Esophagus squamous epithelium (tissue), 5 donors: Measurements from ENCODE around the gene KRTAP1-1. TPM values are rescaled to one million over a fixed set of nuclear protein-coding genes. Genes with fewer than 3 reads are reported as not detected.

Source experiments
- DNase-seq: peaks from one replicate; lab custom pipeline; 2025; lab: John Stamatoyannopoulos, UW
- H3K27ac ChIP-seq, 4 donors: fragments of 200-600 bp; sonication (generic); one replicate each; pipeline ENCODE4 v1.5.1; 2016 to 2019; ENCODE audit warnings: mild to moderate bottlenecking in 1 of 4
- H3K27me3 ChIP-seq, 4 donors: fragments of 200-600 bp; sonication (generic); 1 replicate in 3 of 4; 2 replicates in 1 of 4; pipeline versions ENCODE4 v1.5.1 to v1.6.0; 2017 to 2021; ENCODE audit warnings: antibody characterized with exemption in 1 of 4
- H3K36me3 ChIP-seq, 3 donors: fragments of 200-600 bp; sonication (generic); one replicate each; pipeline ENCODE4 v1.5.1; 2016 to 2019
- H3K4me1 ChIP-seq, 3 donors: fragments of 200-600 bp; sonication (generic); one replicate each; pipeline ENCODE4 v1.5.1; 2017 to 2019
- H3K4me3 ChIP-seq, 4 donors: fragments of 200-600 bp; sonication (generic); 1 replicate in 3 of 4; 2 replicates in 1 of 4; pipeline ENCODE4 v1.5.1; 2016 to 2019; ENCODE audit warnings: mild to moderate bottlenecking in 2 of 4, moderate library complexity in 1 of 4
- H3K9me3 ChIP-seq, 3 donors: fragments of 200-600 bp; sonication (generic); one replicate each; pipeline ENCODE4 v1.5.1; 2016 to 2019
- CTCF ChIP-seq, 6 experiments: fragments of 450-650 bp in 4 of 6; fragments of 200-600 bp in 2 of 6; sonication (generic) in 2 of 6; IDR thresholded peaks; one replicate each; pipeline ENCODE4 v1.5.1; 2016 to 2019; ENCODE audit warnings: antibody characterized with exemption in 6 of 6, mild to moderate bottlenecking in 4 of 6, moderate library complexity in 4 of 6
- POLR2A ChIP-seq, 4 donors: fragments of 450-650 bp; IDR thresholded peaks; one replicate each; pipeline ENCODE4 v1.6.1; 2017; ENCODE audit warnings: antibody characterized with exemption in 4 of 4, mild to moderate bottlenecking in 4 of 4, moderate library complexity in 3 of 4
- WGBS, 2 donors: methylation state at CpG; one replicate each; pipeline ENCODE4 v1.1.5; 2018; 5-methylcytosine and 5-hydroxymethylcytosine counted together
- intact Hi-C: fragments of 100-400 bp; cut with DNase I; formaldehyde crosslinking; loops from one replicate; pipeline ENCODE4 v1.15.0; 2022
- total RNA-seq, 4 donors: library from RNA; depleted of rRNA; stranded (reverse); fragments of >200 nt; gene quantifications; one replicate each; pipeline ENCODE4 v1.1.0, GENCODE V29; 2016
- donor health status: DM: yes; HTN: yes; CAD: no.

Gene KRTAP1-1
- total RNA-seq, 4 donors from 2014 or later = not detected

GRCh38 chr17:41018541-41018940 is 22.7 kb downstream of the KRTAP1-1 start:
- DNase-seq = no peak
- Histone ChIP-seq H3K36me3 (no peaks in the 10 kb centered on the region), H3K9me3 (no peaks in the 10 kb centered on the region), H3K27ac (peak overlapping the region in 1 of 4 donors; percentile 25), H3K27me3 (peaks cover 0 to 21% (median 0%) of the 10 kb centered on the region in 4 donors), H3K4me3 (no peak overlapping the region), H3K4me1 (peaks cover 0 to 22% (median 4%) of the 10 kb centered on the region in 3 donors)
- TF ChIP-seq CTCF (IDR thresholded peaks at IDR 0.05) (no peak), POLR2A (IDR thresholded peaks at IDR 0.05) (no peak)
- WGBS, 2 donors = 63 to 84% methylated on average over 3 of the region's 3 CpGs
- intact Hi-C loops = no loop called here

- 76 to 77% methylated on average over 10 to 13 of the region's 13 CpGs for WGBS, 2 donors
- Histone ChIP-seq H3K27ac (no peak overlapping the region), H3K36me3 (no peaks in the 10 kb centered on the region), H3K9me3 (no peaks in the 10 kb centered on the region), H3K4me3 (no peak overlapping the region), H3K27me3 (peaks cover 0 to 21% (median 0%) of the 10 kb centered on the region in 4 donors), H3K4me1 (peaks cover 0 to 22% (median 4%) of the 10 kb centered on the region in 3 donors)
- intact Hi-C loops = no loop called here
- no peak for DNase-seq
- no peak for TF ChIP-seq POLR2A (IDR thresholded peaks at IDR 0.05)
- TF ChIP-seq CTCF (IDR thresholded peaks at IDR 0.05) = no peak
Observed at GRCh38 chr17:41016578-41017215, 24.6 kb downstream of the KRTAP1-1 start.

GRCh38 chr17:41015454-41015853 is 25.8 kb downstream of the KRTAP1-1 start:
- no peaks in the 10 kb centered on the region for H3K9me3 ChIP-seq
- intact Hi-C loops = no loop called here
- H3K4me1 ChIP-seq = peaks cover 0 to 22% (median 4%) of the 10 kb centered on the region in 3 donors
- DNase-seq = no peak
- H3K27ac ChIP-seq = no peak overlapping the region
- no peaks in the 10 kb centered on the region for H3K36me3 ChIP-seq
- H3K4me3 ChIP-seq = no peak overlapping the region
- 66 to 67% methylated on average over 7 of the region's 7 CpGs for WGBS, 2 donors
- TF ChIP-seq POLR2A (IDR thresholded peaks at IDR 0.05) = no peak
- no peak for TF ChIP-seq CTCF (IDR thresholded peaks at IDR 0.05)
- H3K27me3 ChIP-seq = peaks cover 0 to 21% (median 0%) of the 10 kb centered on the region in 4 donors

- Histone ChIP-seq H3K9me3 (no peaks in the 10 kb centered on the region), H3K4me1 (peaks cover 0 to 32% (median 4%) of the 10 kb centered on the region in 3 donors), H3K4me3 (no peak overlapping the region), H3K27ac (no peak overlapping the region), H3K27me3 (peaks cover 0 to 21% (median 0%) of the 10 kb centered on the region in 4 donors), H3K36me3 (no peaks in the 10 kb centered on the region)
- WGBS, 2 donors = 17 to 38% methylated on average over 1 of the region's 1 CpG
- no peak for TF ChIP-seq CTCF (IDR thresholded peaks at IDR 0.05)
- intact Hi-C loops = no loop called here
- DNase-seq = no peak
Observed at GRCh38 chr17:41013606-41014005, 27.6 kb downstream of the KRTAP1-1 start.

- Histone ChIP-seq H3K27me3 (peaks cover 0 to 21% (median 0%) of the 10 kb centered on the region in 4 donors), H3K4me1 (peaks cover 0 to 28% (median 1%) of the 10 kb centered on the region in 3 donors), H3K9me3 (no peaks in the 10 kb centered on the region), H3K36me3 (no peaks in the 10 kb centered on the region), H3K27ac (no peak overlapping the region), H3K4me3 (no peak overlapping the region)
- WGBS, 2 donors = 75 to 83% methylated on average over 3 of the region's 3 CpGs
- no peak for DNase-seq
- intact Hi-C loops = no loop called here
- no peak for TF ChIP-seq POLR2A (IDR thresholded peaks at IDR 0.05)
- TF ChIP-seq CTCF (IDR thresholded peaks at IDR 0.05) = no peak
Observed at GRCh38 chr17:41013181-41013580, 28.1 kb downstream of the KRTAP1-1 start.
